Breast epithelium (tissue), 4 donors: ENCODE data around the gene IL1RAPL2. TPM values are rescaled to one million over a fixed set of nuclear protein-coding genes. Genes with fewer than 3 reads are reported as not detected.

ENCODE experiments used
- DNase-seq, 2 donors: peaks; one replicate each; pipeline ENCODE4 v3.0.0-alpha.2; 2019; ENCODE audit warnings: low spot score in 2 of 2
- H3K27ac ChIP-seq, 2 donors: fragments of 200-600 bp; sonication (generic) in 1 of 2; one replicate each; pipeline ENCODE4 v1.5.1; 2016 to 2019; ENCODE audit warnings: mild to moderate bottlenecking in 1 of 2
- H3K27me3 ChIP-seq, 2 donors: fragments of 200-600 bp; sonication (generic) in 1 of 2; one replicate each; pipeline versions ENCODE4 v1.5.1 to v1.6.0; 2017 to 2019; ENCODE audit warnings: control low read depth in 1 of 2, mild to moderate bottlenecking in 1 of 2
- H3K36me3 ChIP-seq: fragments of 200-600 bp; one replicate; pipeline ENCODE4 v1.5.1; 2019
- H3K4me1 ChIP-seq, 2 donors: fragments of 200-600 bp; sonication (generic); one replicate each; pipeline ENCODE4 v1.5.1; 2016 to 2019; ENCODE audit warnings: control low read depth in 1 of 2
- H3K4me3 ChIP-seq, 3 donors: fragments of 200-600 bp; sonication (generic); 1 replicate in 2 of 3; 2 replicates in 1 of 3; pipeline ENCODE4 v1.5.1; 2016 to 2019; ENCODE audit warnings: mild to moderate bottlenecking in 3 of 3, moderate library complexity in 2 of 3
- H3K9me3 ChIP-seq, 2 donors: fragments of 200-600 bp; sonication (generic) in 1 of 2; one replicate each; pipeline ENCODE4 v1.5.1; 2016 to 2019; ENCODE audit warnings: control low read depth in 1 of 2
- CTCF ChIP-seq, 3 donors: fragments of 450-650 bp; IDR thresholded peaks; one replicate each; pipeline ENCODE4 v1.5.1; 2016 to 2017; ENCODE audit warnings: antibody characterized with exemption in 3 of 3, mild to moderate bottlenecking in 3 of 3, moderate library complexity in 3 of 3
- POLR2A ChIP-seq: fragments of 450-650 bp; IDR thresholded peaks from one replicate; pipeline ENCODE4 v1.6.1; 2016; ENCODE audit warnings: antibody characterized with exemption, mild to moderate bottlenecking, moderate library complexity
- POLR2AphosphoS5 ChIP-seq, 3 donors: sonication (generic); formaldehyde crosslinking; IDR thresholded peaks; one replicate each; pipeline ENCODE4 v1.6.1; 2017; ENCODE audit warnings: antibody characterized with exemption in 3 of 3
- intact Hi-C: fragments of 100-400 bp; cut with DNase I; formaldehyde crosslinking; loops from one replicate; pipeline ENCODE4 v1.15.1; 2023; ENCODE audit warnings: low total_unique reads
- total RNA-seq, 3 donors: library from RNA; depleted of rRNA; stranded (reverse); fragments of >200 nt; gene quantifications; one replicate each; pipeline ENCODE4 v1.1.0, GENCODE V29; 2016

IL1RAPL2 gene
- total RNA-seq, 3 donors from 2014 or later, result 0.44 to 0.66 TPM; not detected in 1

GRCh38 chrX:104568304-104568915 lies 2.4 kb downstream of the IL1RAPL2 start:
- intact Hi-C loops, result no loop called here
- H3K4me3 ChIP-seq, result no peak overlapping the region
- DNase-seq, result no peak
- H3K27me3 ChIP-seq, result peaks cover 0 to 86% of the 10 kb centered on the region in 2 donors
- no peaks in the 10 kb centered on the region for H3K36me3 ChIP-seq
- H3K9me3 ChIP-seq, result no peaks in the 10 kb centered on the region
- no peak overlapping the region for H3K27ac ChIP-seq
- TF ChIP-seq CTCF (IDR thresholded peaks at IDR 0.05) (no peak), POLR2AphosphoS5 (IDR thresholded peaks at IDR 0.05) (no peak), POLR2A (no peak)
- H3K4me1 ChIP-seq, result no peaks in the 10 kb centered on the region

- H3K27me3 ChIP-seq, result peaks cover 0 to 31% of the 10 kb centered on the region in 2 donors
- no peak for DNase-seq
- intact Hi-C loops, result no loop called here
- no peaks in the 10 kb centered on the region for H3K9me3 ChIP-seq
- H3K36me3 ChIP-seq, result no peaks in the 10 kb centered on the region
- no peak overlapping the region for H3K4me3 ChIP-seq
- no peaks in the 10 kb centered on the region for H3K4me1 ChIP-seq
- TF ChIP-seq POLR2A (no peak), CTCF (IDR thresholded peaks at IDR 0.05) (no peak), POLR2AphosphoS5 (IDR thresholded peaks at IDR 0.05) (no peak)
- H3K27ac ChIP-seq, result no peak overlapping the region
These were observed 52.3 kb downstream of the IL1RAPL2 start for GRCh38 chrX:104618106-104618895.

- Histone ChIP-seq H3K4me3 (no peak overlapping the region), H3K27ac (no peak overlapping the region), H3K36me3 (no peaks in the 10 kb centered on the region), H3K4me1 (no peaks in the 10 kb centered on the region), H3K9me3 (no peaks in the 10 kb centered on the region), H3K27me3 (peaks cover 0 to 22% of the 10 kb centered on the region in 2 donors)
- DNase-seq, result no peak
- TF ChIP-seq POLR2A, result no peak
- no peak for TF ChIP-seq CTCF (IDR thresholded peaks at IDR 0.05)
- intact Hi-C loops, result loop anchor here (10.0 kb wide), 1 partner anchor 833 kb away; no protein-coding TSS in a partner anchor
These were observed 55.8 kb downstream of the IL1RAPL2 start for GRCh38 chrX:104621781-104622180.

GRCh38 chrX:104641176-104641575 lies 75.2 kb downstream of the IL1RAPL2 start:
- TF ChIP-seq POLR2AphosphoS5 (IDR thresholded peaks at IDR 0.05) (no peak), POLR2A (no peak), CTCF (IDR thresholded peaks at IDR 0.05) (no peak)

GRCh38 chrX:104647084-104647483 lies 81.1 kb downstream of the IL1RAPL2 start:
- TF ChIP-seq CTCF (IDR thresholded peaks at IDR 0.05) (no peak), POLR2A (no peak), POLR2AphosphoS5 (IDR thresholded peaks at IDR 0.05) (no peak)
- intact Hi-C loops, result no loop called here
- H3K9me3 ChIP-seq, result no peaks in the 10 kb centered on the region
- no peaks in the 10 kb centered on the region for H3K36me3 ChIP-seq
- no peak overlapping the region for H3K27ac ChIP-seq
- no peak for DNase-seq
- no peak overlapping the region for H3K4me3 ChIP-seq
- peaks cover 0 to 3% of the 10 kb centered on the region in 2 donors for H3K27me3 ChIP-seq
- H3K4me1 ChIP-seq, result no peaks in the 10 kb centered on the region

More at GRCh38 chrX:104641176-104641575, 75.2 kb downstream of the IL1RAPL2 start:
- Histone ChIP-seq H3K4me3 (no peak overlapping the region), H3K9me3 (peaks cover 8 to 17% of the 10 kb centered on the region in 2 donors), H3K4me1 (no peaks in the 10 kb centered on the region), H3K27ac (no peak overlapping the region), H3K27me3 (peaks cover 0 to 6% of the 10 kb centered on the region in 2 donors), H3K36me3 (no peaks in the 10 kb centered on the region)
- intact Hi-C loops, result no loop called here
- DNase-seq, result no peak
